GM21360 (cell line): ENCODE results near the gene TYK2.
"Not testable (repeated sequence)": the region's sequence is repeated elsewhere in the genome, so short reads cannot be mapped to it uniquely, and the experiment has no call there.

Experiments
- ATAC-seq: cut with Tn5 transposase; IDR thresholded peaks from one replicate; pipeline ENCODE4 v1.9.1; 2021; ENCODE audit warnings: mild to moderate bottlenecking, moderate library complexity; ENCODE audit not compliant: unreplicated experiment

The TYK2 gene

DNA sequence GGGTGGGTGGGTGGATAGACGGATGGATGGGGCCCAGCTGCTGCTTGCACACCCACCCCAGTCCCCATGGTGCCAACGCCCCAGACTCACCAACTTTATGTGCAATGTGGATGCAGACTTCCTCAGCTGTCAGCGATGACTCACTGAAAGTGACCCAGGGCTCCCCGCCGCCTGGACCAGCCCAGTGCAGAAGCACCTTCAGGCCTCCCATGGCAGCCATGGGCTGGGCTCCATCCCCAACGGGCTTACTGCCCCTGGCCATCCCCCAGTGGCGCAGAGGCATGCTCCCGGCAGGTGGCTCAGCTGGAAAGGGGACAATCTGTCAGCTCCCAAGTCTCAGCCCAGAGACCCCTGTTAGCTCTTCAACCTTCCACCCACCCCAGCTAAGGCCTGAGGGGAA is 2.2 kb downstream of the TYK2 start:
- no peak for ATAC-seq

DNA sequence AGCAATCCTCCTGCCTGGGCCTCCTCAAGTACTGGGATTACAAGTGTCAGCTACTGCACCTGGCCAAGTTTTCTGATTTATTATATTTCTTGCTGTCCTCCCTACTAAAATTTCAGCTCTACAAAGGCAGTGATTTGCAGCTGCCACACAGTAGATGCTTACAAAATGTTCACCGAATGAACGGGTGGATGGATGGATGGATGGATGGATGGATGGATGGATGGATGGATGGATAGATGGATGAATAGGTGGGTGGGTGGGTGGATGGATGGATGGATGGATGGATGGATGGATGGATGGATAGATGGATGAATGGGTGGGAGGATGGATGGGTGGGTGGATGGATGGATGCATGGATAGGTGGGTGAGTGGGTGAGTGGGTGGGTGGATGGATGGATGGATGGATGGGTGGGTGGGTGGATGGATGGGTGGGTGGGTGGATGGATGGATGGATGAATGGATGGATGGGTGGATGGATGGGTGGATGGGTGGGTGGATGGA is 3.2 kb downstream of the TYK2 start:
- ATAC-seq = not testable (repeated sequence)

- ATAC-seq = no peak
Measured at GRCh38 chr19:10374931-10375330, 5.4 kb downstream of the TYK2 start.

DNA sequence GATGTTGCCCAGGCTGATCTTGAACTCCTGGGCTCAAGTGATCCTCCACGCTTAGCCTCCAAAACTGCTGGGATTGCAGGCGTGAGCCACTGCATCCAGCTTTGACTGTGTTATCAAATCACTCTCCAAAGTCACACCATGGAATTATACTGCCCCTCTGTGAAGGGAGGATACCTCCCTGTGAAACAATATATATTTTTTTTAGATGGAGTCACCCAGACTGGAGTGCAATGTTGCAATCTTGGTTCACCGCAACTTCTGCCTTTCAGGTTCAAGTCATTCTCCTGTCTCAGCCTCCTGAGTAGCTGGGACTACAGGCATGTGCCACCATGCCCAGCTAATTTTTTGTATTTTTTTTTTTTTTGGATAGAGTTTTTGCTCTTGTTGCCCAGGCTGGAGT is 7.7 kb downstream of the TYK2 start:
- no peak for ATAC-seq

DNA sequence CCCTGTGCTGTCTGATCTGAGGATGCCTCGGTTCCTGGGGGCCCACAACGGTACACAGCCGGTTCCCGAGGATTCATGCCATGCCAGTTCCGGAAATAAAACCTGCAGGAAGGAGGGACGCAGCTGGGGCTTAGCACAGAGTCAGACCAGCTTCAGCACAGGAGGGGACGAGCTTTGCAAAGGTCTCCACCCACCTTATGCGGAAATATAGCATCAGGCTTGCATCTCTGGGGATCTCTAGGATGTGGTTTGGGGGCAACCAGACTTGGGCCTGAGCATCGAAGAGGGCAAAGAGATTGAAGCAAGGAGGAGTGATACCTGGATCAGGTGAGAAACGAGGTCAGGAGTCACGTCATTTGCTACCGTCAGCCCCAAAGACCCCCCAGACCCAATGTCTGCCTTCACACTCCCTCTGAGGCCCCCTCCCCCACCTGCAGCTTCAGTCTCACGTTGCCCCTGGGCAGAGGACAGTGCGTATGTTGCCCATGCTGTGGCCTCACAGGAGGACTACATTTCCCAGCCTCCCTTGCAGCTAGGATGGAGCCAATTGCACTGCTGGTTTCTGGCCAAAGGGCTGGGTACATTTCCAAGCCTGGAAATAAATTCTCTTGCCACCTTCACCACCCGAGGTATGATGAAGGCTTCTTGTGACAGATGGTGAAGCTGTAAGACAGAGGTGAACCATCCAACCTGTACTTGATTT is 12.1 kb downstream of the TYK2 start:
- no peak for ATAC-seq

GRCh38 chr19:10366950-10367512 is 13.3 kb downstream of the TYK2 start:
- ATAC-seq = not testable (repeated sequence)

DNA sequence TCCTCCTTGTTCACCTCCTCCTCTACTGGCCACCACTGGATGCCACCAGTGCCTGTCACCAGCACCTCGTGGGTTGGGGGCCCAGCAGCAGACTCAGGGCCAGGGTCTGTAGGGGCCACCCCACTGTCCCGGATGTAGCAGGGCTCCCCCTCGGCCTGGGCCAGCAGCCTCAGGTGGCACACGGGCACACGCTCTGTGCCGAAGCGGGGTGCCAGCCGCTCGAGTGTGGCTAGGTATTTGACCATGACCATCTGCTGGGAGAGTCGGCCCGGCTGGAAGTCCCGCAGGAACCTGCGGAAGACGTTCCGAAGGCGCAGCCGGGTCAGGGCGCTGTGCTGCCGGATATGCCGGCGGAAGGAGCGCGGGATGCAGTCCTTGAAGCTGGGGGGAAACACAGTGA is 14.9 kb downstream of the TYK2 start:
- ATAC-seq = no peak

GRCh38 chr19:10364644-10365043 is 15.7 kb downstream of the TYK2 start:
- ATAC-seq = no peak

DNA sequence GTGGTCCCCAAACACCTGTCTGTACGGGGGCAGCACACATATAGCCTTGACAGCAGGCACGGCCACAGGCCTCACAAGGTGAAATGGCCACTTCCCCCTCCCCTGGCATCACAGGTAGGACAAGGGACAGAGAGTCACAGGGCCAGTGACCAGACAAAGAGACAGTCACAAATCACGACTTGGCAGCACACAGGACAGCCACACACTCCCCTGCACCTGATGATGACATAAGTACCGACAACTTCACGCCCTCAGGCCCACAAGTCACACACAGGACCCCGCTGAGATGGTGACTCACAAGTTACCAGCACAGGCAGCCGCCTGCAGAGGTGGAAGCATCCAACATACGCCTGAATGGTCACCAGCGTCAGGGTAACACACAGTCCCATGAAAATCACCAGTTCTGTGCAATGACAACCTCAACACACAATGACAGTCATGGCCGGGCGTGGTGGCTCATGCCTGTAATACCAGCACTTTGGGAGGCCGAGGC is 16.5 kb downstream of the TYK2 start:
- ATAC-seq = no peak

GRCh38 chr19:10362259-10362658 is 18.1 kb downstream of the TYK2 start:
- no peak for ATAC-seq

DNA sequence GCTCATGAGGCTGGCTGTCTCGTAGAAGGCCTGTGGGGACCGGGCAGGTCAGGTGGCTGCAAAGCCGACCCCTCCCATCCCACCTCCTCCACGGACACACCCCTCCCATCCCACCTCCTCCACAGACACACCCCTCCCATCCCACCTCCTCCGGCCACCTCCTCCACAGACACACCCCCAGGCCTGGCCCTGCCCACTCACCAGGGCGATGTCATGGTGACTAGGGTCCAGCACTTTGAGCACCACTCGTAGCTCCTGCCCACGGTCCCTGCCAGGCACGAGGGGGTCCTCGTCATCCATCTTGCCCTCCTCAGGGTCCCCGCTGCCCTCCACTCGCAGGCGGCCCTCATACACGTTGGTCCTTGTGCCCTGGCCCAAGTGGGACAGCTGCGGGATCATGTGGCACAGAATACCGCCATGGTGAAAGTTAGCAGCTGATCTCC is 18.8 kb downstream of the TYK2 start:
- ATAC-seq = no peak

DNA sequence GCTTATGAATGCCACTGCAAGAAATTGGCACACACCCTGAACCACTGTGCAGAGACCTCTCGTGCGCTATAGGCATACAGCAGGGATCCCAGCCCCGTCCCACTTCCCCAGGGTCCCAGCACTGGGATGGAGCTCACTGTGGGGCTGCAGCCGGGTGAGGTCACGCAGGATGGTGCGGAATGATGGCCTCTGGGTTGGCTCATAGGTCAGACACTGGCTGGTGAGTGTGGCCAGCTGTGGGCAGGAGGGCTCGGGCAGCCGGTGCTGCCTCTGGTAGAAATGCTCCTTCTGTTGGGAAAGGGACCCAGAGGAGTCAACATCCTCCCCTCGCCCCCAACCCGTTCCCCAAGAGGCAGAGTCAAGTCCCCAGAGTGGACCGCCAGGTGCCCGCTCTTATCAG is 23.9 kb downstream of the TYK2 start:
- ATAC-seq = no peak

DNA sequence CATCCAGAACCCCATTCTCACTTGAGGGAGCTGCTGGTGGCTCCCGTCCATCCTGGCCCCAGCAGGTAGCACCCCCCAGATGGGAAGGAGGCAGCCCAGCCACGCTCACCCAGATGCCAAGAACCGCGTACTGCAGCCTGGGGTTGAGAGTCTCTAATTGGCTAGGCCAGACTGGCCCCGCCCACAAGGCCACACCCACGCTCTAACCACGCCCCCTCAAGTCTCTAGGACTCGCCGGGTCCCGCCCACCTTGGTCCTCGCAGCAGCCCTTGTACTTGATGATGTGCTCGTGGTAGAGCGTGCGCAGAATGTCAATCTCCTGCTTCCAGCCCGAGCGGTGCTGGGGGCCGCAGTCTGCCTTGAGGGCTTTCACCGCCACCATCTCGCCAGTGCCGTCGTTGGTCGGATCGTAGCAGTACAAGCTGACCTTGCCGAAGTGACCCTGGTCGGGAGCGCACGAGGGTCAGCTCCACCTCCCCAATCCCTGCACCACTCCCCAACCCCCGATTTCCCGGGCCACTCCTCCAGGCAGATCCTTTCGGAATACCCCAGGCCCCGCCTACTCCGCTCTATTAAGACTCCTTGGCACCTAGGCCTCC is 26.5 kb downstream of the TYK2 start:
- no peak for ATAC-seq

- ATAC-seq = no peak
Measured at GRCh38 chr19:10352764-10353671, 27.4 kb downstream of the TYK2 start.

GRCh38 chr19:10346509-10346908 is 33.9 kb downstream of the TYK2 start:
- no peak for ATAC-seq

DNA sequence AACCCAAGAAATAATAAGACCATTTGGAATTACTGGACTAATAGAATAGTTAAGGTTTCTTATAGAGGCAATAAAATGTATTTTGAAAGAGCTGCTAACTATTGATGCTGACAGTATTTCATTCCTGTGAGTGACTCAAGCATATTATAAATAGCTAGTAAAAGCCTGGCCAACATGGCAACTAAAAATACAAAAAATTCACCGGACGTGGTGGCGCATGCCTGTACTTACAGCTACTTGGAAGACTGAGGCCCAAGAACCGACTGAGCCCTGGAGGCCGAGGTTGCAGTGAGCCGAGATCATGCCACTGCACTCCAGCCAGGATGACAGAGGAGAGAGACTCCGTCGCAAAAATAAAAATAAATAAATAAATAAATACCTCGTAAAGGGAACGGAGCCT is 35.6 kb downstream of the TYK2 start:
- ATAC-seq = no peak

- ATAC-seq = no peak
Measured at GRCh38 chr19:10343495-10343894, 36.9 kb downstream of the TYK2 start.

- no peak for ATAC-seq
Measured at GRCh38 chr19:10339977-10340376, 40.4 kb downstream of the TYK2 start.

GRCh38 chr19:10339380-10339960 is 40.9 kb downstream of the TYK2 start, which contains the start of gene ICAM3:
Gene ICAM3 (minus strand): TSS chr19:10339624. CDS start chr19:10339614, 10 bp downstream.
- no peak for ATAC-seq

DNA sequence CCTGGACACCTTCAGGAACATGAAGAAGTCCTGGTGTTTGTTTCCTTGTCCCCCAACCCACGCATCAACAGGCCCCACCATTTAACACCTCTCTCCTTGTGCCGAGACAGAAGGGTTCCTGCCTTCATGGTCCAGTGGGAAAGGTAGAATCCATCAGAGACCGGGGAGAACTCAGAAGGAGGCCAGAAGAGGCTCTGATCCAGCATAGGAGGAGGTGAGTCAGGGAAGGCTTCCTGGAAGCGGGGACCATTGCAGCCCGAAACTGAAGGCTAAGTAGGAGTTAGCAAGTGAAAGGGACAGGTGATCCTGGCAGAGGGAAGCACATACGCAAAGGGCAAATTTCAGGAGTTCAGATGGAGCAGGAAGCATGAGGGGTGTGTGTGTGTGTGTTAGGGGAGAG is 41.4 kb downstream of the TYK2 start:
- no peak for ATAC-seq

- not testable (repeated sequence) for ATAC-seq
Measured at GRCh38 chr19:10336725-10337124, 43.6 kb downstream of the TYK2 start.
